KOPT-K1 (cell line): Measurements from ENCODE around the gene CXCR2.
"Not testable (repeated sequence)": the region's sequence is repeated elsewhere in the genome, so short reads cannot be mapped to it uniquely, and the experiment has no call there.

ENCODE experiments used
- H3K27ac ChIP-seq: fragments of 200-600 bp; sonication (generic); 2 replicates; pipeline ENCODE4 v1.5.1; 2016; ENCODE audit warnings: antibody characterized with exemption, mild to moderate bottlenecking, low read depth, low read length; ENCODE audit not compliant: poor library complexity, severe bottlenecking
- H3K36me3 ChIP-seq: fragments of 200-600 bp; sonication (generic); 2 replicates; pipeline ENCODE4 v1.5.1; 2017; ENCODE audit warnings: antibody characterized with exemption, mild to moderate bottlenecking, low read length, moderate library complexity; ENCODE audit not compliant: insufficient read depth
- H3K9me3 ChIP-seq: fragments of 200-600 bp; sonication (generic); 2 replicates; pipeline ENCODE4 v1.5.1; 2017; ENCODE audit warnings: antibody characterized with exemption, low read length, mild to moderate bottlenecking; ENCODE audit not compliant: insufficient read depth, poor library complexity, severe bottlenecking

The CXCR2 gene

DNA sequence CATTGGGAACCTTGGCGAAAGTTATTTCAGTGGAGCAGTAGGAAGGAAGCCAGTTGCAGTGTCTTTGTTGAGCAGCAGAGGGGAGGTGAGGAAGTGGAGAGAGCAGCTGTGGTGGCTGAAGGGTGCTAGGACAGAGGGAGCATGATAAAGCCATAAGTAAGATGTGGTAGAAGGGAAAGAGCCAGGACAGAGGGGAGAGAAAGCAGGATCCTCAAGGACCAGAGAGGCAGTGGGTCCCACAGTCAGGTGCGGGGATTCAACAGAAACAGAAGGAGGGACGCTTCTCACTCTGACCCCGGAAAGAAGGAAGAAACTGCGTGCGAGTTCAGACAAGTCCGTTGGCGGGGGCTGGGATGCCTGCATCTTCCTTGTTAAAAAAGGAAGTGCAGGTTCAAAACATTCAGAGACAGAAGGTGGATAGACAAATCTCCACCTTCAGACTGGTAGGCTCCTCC lies at the start of gene CXCR2:
Gene CXCR2, plus strand, starts transcription at position 403 of the 455 bp plus-strand sequence. CDS start 8,774 bp downstream, outside the sequence.
- Histone ChIP-seq H3K9me3 (no peaks in the 10 kb centered on the region), H3K36me3 (no peaks in the 10 kb centered on the region), H3K27ac (no peak within 1 kb of the TSS)

DNA sequence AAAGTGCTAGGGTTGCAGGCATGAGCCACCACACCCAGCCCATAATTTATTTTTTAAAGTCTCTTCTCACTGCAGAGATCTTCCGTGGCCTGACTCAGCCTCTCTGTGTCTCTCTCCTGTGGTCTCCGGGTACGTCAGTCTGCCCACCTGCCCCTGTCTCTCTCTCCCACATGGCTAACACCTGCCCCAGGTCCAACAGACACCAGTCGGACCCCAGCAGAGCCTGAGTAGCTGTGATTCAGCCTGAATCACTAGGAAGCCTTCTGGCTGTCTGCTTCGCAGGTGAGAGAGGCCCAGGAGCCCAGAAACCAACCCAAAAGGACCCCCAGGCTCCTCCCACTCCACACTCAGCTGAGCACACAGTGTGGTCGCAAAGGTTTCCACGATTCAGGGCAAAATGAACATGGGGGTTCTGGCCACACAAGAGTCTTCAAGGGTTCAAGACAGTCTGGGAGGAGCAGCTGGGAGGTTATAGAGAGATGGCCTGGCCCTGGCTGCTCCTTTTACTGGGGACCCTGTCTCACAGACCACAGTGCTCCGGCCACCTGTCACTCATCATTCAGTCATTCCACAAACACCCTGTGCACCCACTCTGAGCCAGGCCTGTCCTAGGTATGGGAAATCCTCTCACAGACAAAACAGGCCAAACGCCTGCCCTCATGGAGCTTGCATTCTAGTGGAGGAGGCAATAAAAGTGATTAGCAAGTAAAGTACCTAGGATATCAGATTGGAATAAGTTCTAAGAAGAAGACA lies 48.2 kb upstream of the CXCR2 start:
- no peaks in the 10 kb centered on the region for H3K9me3 ChIP-seq

DNA sequence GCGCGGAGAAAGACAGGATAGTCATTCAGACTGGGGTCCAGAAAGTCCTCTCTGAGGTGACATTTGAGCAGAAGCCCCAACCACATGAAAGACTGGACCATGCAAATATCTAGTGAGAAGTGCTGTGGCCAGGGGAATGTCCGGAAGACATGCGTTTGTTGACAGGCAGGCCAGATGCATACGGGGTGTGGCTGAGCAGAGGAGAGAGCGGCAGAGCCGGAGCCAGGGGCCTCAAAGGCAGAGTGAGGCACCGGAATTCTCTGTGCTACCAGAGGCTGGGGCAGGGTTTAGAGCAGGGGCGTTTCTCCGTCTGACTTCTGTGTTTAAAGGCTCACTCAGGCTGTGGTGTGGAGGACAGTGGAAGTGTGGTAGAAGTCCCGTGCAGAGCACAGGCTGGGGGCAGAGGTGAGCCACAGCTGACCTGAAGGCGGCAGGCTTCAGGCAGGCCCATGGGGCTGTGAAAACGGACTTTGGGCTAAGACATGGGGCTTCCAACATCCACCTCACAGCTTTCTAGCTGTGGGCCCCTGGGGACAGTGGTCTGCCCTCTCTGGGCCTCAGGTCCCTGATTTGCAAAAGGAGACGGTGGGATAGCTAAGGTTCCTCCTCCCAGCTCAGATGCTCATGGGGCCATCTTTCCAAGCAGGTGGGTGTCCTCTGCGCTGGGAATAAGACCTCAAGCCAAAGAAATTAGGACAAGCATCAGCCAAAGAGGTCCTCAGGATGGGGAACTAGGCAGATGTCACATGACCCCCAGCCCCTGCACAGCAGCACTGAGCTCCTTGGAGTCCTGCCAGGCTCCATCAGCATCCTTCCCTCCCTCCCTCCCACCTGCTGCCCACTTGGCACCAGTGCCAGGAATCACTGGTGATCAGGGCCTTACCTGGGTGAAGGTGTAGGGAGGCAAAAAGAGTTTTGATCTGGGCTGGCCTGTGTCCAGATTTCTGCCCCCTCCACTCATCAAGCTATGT lies 45.6 kb upstream of the CXCR2 start:
- H3K27ac ChIP-seq: no peak overlapping the region
- no peaks in the 10 kb centered on the region for H3K36me3 ChIP-seq
- no peaks in the 10 kb centered on the region for H3K9me3 ChIP-seq

More for the DNA sequence above, 48.2 kb upstream of the CXCR2 start:
- Histone ChIP-seq H3K36me3 (no peaks in the 10 kb centered on the region), H3K27ac (no peak overlapping the region)

DNA sequence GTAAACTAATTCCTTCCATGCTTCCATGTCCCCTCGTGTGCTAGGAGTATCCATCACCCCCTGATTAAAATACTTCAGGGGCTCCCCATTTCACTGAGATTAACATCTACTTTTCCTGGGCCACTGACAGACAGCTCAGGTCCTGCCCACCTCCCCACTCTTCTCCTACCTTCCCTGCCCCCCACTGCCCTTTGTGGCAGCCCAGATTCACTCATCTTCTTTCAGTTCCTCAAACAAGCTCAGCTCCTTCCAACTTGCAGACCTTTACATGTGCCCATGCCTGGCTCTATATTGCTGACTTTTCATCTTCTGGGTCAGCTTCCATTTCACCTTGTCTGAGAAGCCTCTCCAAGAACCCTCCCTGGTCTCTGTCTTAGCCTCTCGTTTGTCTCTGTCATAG lies 44.8 kb upstream of the CXCR2 start:
- no peaks in the 10 kb centered on the region for H3K9me3 ChIP-seq
- H3K27ac ChIP-seq: no peak overlapping the region
- no peaks in the 10 kb centered on the region for H3K36me3 ChIP-seq

DNA sequence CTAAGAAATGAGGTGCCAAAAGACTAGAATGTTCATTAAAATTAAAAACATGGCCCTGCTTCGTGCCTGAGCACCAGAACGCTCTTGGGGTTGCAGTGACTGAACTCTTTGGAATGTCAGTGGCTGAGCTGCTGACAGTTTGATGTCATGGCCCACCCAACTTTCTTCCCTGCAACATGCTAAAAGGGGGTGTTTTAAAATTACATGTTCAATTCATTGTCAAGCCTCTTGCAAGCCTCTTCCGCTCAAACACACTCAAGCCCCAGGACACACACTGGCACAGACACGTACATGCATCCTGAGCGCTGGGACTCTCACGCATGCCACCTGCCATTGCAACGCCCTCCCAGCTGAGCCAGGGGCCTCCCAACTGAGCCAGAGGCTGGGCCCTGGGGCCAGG lies 44.1 kb upstream of the CXCR2 start:
- Histone ChIP-seq H3K36me3 (no peaks in the 10 kb centered on the region), H3K9me3 (peaks cover 4% of the 10 kb centered on the region), H3K27ac (no peak overlapping the region)

DNA sequence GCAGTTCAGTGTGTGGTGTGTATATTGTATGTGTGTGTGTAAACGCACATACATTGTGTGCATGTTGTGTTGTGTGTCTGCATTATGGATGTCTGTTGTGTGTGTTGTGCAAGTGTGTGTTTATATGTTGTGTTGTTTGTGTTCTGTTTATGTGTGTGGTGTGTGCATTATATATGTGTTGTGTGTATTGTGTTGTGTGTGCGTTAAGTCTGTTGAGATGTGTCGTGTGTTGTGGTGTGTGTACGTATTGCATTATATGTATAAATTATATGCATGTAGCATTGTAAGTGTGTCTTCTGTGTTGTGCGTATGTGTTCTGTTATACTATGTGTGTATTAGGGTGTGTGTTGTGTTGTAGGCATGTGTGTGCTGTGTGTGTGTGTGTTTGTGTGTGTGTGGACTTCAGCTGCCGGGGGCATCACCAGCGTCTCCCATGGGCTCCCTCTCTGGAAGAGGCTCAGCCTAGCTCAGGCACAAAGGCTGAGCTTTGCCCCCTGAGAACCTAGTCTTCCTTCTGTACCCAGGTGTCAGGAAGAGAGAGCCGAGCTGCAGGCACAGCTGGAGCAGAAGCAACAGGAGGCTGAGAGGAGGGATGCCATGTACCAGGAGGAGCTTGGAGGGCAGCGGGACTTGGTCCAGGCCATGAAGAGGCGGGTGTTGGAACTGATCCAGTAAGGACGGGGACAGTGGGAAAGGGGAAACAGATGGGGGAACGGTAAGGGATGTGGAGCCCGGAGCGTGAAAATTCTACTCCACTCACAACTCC lies 43.1 kb upstream of the CXCR2 start:
- H3K27ac ChIP-seq: no peak overlapping the region
- peaks cover 5% of the 10 kb centered on the region for H3K9me3 ChIP-seq
- no peaks in the 10 kb centered on the region for H3K36me3 ChIP-seq

DNA sequence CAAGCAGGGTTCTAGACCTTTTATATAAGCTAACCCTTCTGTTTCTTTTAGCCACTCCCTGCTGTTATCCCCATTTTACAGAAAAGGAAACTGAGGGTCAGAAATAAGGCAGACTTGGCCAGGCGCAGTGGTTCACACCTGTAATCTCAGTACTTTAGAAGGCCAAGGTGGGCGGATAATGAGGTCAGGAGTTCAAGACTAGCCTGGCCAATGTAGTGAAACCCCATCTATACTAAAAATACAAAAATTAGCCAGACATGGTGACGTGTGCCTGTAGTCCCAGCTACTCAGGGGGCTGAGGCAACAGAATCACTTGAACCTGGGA lies 42.5 kb upstream of the CXCR2 start:
- H3K9me3 ChIP-seq: peaks cover 5% of the 10 kb centered on the region
- no peaks in the 10 kb centered on the region for H3K36me3 ChIP-seq
- no peak overlapping the region for H3K27ac ChIP-seq

DNA sequence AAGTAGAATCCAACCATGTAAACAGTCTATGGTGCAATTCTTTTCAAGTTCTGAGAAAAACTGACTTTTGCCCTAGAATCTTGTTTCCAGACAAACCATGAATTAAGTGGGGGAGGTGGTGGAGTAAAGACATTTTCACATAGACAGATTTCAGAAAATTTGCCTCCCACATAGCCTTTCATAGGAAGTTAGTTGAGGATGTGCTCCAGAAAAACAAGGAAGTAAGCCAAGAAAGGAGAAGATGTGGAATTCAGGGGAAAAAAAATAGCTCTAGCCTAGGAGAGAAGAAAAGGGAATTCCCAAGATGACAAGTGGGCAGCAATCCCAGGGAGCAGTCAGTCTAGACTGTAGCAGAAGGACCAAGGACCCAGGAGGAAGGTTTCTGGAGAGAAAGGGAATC lies 39.4 kb upstream of the CXCR2 start:
- peaks cover 5% of the 10 kb centered on the region for H3K9me3 ChIP-seq
- no peaks in the 10 kb centered on the region for H3K36me3 ChIP-seq
- H3K27ac ChIP-seq: no peak overlapping the region

DNA sequence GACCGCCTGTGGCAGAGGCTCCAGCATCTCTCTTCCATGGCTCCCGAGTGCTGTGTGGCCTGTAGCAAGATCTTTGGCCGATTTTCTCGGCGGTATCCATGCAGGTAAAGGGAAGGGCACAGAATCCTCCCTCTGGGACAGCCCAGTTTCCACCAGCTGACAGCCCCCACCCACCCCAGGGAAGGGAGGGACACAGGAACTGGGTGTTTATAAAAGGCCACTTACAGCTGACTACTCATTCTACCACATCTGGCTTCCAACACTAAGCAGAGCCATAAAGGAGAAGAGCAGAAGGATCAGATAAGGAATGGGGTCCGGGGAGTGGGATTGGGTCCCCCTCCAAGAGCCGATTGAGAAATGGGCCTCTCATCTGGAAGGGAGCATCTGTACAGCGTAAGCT lies 36.6 kb upstream of the CXCR2 start:
- no peaks in the 10 kb centered on the region for H3K36me3 ChIP-seq

DNA sequence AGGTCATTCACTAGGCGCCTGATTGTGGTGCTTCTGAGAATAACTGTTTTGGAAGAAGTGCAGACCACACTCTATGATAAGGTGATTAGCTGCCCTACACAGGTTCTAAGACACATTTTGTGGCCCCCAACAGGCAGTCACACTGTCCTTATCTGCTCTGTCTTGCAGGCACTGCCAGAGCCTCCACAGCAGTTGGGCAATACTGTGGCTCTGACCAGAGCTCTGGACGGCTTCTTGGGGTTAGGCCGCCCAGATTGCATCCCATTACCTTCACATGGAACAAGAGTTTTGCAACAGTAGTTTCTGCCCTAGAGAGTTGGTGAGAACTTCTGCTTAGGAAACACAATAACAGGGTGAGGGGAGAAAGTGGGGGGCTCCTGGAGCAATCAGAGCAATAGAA lies 34.1 kb upstream of the CXCR2 start:
- Histone ChIP-seq H3K36me3 (no peaks in the 10 kb centered on the region), H3K27ac (no peak overlapping the region), H3K9me3 (peaks cover under 1% of the 10 kb centered on the region)

More for the DNA sequence above, 36.6 kb upstream of the CXCR2 start:
- H3K27ac ChIP-seq: no peak overlapping the region
- H3K9me3 ChIP-seq: peaks cover 5% of the 10 kb centered on the region

DNA sequence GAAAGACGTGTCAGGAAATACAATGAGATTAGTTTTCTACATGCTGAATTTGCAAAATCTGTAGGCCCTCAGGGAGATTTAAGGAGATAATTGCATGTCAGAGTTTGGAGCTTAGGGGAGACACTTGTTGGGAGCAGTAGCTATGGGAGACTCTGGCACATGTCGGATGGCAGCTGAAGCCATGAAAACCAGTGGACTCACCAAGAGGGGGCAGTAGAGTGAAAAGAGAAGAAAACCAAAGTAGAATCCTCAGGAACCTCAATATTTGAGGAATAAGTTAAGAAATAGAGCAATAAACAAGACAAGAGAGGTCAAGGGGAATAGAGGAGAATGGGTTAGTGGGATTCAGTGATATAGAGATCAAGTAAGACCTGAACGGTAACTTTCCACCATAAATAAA lies 31.9 kb upstream of the CXCR2 start:
- Histone ChIP-seq H3K36me3 (no peaks in the 10 kb centered on the region), H3K27ac (no peak overlapping the region), H3K9me3 (no peaks in the 10 kb centered on the region)

DNA sequence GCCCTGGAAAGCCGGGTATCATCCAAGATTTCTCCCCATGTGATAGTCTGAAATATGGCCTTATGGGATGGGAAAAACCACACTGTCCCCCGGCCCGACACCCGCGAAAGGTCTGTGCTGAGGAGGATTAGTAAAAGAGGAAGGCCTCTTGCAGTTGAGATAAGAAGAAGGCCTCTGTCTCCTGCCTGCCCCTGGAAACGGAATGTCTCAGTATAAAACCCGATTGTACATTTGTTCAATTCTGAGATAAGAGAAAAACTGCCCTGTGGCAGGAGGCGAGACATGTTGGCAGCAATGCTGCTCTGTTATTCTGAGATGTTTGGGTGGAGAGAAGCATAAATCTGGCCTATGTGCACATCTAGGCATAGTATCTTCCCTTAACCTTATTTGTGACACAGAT lies 30.0 kb upstream of the CXCR2 start:
- H3K27ac ChIP-seq: no peak overlapping the region

DNA sequence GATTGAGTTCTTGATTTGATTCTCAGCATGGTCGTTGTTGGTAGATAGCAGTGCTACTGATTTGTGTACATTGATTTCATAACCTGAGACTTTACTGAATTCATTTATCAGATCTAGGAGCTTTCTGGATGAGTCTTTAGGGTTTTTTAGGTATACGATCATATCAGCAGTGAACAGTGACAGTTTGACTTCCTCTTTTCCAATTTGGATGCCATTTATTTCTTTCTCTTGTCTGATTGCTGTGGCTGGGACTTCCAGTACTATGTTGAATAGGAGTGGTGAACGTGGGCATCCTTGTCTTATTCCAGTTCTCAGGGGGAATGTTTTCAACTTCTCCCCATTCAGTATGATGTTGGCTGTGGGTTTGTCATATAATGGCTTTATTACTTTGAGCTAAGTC lies 27.9 kb upstream of the CXCR2 start:
- H3K27ac ChIP-seq: no peak overlapping the region
- no peaks in the 10 kb centered on the region for H3K36me3 ChIP-seq

More for the DNA sequence above, 30.0 kb upstream of the CXCR2 start:
- no peaks in the 10 kb centered on the region for H3K36me3 ChIP-seq
- H3K9me3 ChIP-seq: no peaks in the 10 kb centered on the region

DNA sequence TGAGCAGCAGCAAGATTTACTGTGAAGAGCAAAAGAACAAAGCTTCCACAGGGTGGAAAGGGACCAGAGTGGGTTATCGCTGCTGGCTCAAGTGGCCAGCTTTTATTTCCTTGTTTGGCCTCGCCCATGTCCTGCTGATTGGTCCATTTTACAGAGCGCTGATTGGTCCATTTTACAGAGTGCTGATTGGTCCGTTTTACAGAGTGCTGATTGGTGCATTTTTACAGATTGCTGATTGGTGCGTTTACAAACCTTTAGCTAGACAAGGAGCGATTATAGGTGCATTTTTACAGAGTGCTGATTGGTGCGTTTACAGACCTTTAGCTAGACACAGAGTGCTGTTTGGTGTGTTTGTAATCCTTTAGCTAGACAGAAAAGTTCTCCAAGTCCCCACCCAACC lies 17.0 kb upstream of the CXCR2 start:
- not testable (repeated sequence) for H3K36me3 ChIP-seq, H3K27ac ChIP-seq, H3K9me3 ChIP-seq

More for the DNA sequence above, 27.9 kb upstream of the CXCR2 start:
- H3K9me3 ChIP-seq: no peaks in the 10 kb centered on the region

DNA sequence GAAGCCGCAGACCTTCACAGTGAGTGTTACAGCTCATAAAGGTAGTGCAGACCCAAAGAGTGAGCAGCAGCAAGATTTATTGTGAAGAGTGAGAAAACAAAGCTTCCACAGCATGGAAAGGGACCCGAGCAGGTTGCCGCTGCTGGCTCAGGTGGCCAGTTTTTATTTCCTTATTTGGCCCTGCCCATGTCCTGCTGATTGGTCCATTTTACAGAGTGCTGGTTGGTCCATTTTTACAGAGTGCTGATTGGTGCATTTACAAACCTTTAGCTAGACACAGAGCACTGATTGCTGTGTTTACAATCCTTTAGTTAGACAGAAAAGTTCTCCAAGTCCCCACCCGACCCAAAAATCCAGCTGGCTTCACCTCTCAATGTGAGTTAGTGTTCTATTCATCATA lies 4.0 kb upstream of the CXCR2 start:
- not testable (repeated sequence) for H3K9me3 ChIP-seq, H3K27ac ChIP-seq, H3K36me3 ChIP-seq
